NOMO-1 (cell line): ENCODE results near the gene IMMP2L.
"Not testable (repeated sequence)": the region's sequence is repeated elsewhere in the genome, so short reads cannot be mapped to it uniquely, and the experiment has no call there.

Source experiments
- DNase-seq, 2 experiments: peaks; one replicate each; lab custom pipeline; 2025; ENCODE audit not compliant: unreplicated experiment in 2 of 2; lab: John Stamatoyannopoulos, UW

The IMMP2L gene

DNA sequence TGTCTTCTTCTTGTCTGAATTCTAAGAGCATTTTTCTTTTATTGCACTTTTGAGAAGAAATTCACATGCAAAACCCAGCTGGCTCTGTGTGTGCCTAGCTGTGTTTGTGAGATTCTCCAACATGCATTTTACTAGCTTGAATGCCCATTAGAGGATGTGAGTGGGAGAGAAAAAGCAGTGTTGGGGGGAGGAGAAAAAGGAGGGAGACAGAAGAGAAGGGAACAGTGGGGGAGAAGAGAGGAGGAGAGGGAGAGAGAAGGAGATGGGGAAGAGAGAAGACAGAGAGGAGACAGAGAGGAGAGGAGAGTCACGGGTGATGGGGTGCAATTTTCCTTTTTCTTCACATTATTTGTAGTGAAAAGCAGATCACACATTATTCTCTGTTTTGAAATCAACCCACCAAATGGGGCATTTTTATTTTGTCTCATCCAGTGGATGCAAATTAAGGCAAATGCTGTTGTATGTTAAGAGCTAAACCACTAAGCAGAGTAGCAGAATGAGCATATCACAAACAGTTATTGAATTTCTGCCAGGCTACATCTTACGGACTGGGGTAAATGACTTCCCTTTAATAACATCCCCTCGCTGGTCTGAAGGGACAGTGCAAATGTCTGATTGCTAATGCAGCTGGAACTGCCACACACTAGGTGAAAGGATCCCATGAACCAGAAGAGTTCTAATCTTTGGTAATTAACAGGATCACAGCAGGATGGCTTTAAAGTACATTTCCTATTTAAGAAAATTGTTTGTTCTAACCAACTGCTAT is 470.5 kb downstream of the IMMP2L start:
- DNase-seq: no peak

DNA sequence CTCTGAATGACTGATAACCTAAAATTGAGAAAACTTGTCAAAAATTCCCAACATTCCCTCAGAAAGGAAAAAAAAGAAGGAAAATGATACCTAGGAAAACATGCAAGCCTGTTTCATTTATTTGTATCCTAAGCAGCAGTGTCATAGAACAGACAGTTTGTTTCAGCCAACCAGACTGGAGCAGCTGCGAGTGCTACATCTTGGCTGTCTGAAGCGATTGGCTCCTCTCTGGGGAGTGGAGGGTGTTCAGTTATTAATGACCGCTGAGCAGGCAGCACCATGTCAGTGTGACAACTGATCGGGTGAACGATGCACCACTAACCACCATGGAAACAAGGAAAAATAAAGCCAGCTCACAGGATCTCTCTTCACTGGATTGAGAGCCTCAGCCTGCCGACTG is 471.4 kb downstream of the IMMP2L start, which contains the start of gene LRRN3:
TSS of gene LRRN3 (plus strand) at position 282 of the 400 bp plus-strand sequence. CDS start 31,646 bp downstream, outside the sequence.
- no peak for DNase-seq

DNA sequence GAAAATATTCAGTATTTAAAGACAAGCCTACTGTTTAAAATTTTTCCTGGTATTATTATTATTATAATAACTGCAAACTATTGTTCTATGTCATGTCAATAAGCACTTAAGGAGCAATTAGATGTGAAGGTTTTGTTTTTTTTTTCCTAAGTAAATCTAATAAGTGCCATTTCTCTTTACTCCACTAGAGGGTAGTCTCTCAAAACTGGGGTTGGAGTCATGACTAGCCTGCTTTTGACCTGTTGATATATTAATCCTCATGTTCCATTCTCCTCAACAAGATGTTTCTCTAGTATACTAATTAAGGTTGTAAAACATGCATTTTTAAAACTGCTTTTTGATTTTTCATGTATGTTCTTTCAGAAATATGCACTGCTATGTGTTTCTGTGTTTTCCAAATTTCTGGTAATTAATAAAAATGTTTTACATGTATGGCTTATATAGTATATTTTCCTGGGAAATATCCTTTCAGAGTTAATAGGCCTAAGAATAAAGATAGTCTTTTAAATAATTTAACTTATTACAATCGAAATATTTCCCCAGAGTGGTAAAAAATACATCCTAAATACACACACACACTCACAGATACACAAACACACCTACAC is 472.4 kb downstream of the IMMP2L start:
- DNase-seq: peak in 1 of 2 experiments; percentile 27

- no peak for DNase-seq
Observed at GRCh38 chr7:111088328-111088727, 474.0 kb downstream of the IMMP2L start.

- no peak for DNase-seq
Observed at GRCh38 chr7:111086532-111086931, 475.8 kb downstream of the IMMP2L start.

- DNase-seq: no peak
Observed at GRCh38 chr7:111085356-111085755, 476.9 kb downstream of the IMMP2L start.

GRCh38 chr7:111083413-111083812 is 478.9 kb downstream of the IMMP2L start:
- DNase-seq: peak; percentile 10 to 76

GRCh38 chr7:111082351-111082750 is 479.9 kb downstream of the IMMP2L start:
- no peak for DNase-seq

GRCh38 chr7:111081546-111082267 is 480.6 kb downstream of the IMMP2L start:
- no peak for DNase-seq

GRCh38 chr7:111080495-111081105 is 481.7 kb downstream of the IMMP2L start:
- no peak for DNase-seq

GRCh38 chr7:111077001-111077400 is 485.3 kb downstream of the IMMP2L start:
- DNase-seq: no peak

- no peak for DNase-seq
Observed at GRCh38 chr7:111076205-111076604, 486.1 kb downstream of the IMMP2L start.

DNA sequence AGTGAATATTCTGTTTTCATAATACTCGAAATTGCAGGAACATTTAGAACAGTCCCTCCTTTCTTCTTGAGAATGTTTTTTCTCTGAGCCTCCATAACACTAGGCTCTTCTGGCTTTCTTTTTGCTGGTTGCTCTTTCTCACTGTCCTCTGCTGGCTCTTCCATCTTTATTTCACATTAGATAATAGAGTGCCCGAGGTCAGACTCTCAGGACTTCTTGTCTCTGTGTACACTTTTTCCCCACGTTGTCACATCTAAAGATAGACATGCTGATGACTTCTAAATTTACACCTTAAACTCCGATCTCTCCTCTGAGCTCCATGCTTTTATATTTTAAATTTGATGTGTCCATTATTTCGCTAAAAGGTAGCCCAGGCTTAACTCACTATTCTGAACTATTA is 486.8 kb downstream of the IMMP2L start:
- DNase-seq: no peak

- no peak for DNase-seq
Observed at GRCh38 chr7:111074748-111075146, 487.5 kb downstream of the IMMP2L start.

- DNase-seq: peak in 1 of 2 experiments; percentile 6
Observed at GRCh38 chr7:111074071-111074747, 488.1 kb downstream of the IMMP2L start.

GRCh38 chr7:111072658-111073057 is 489.6 kb downstream of the IMMP2L start:
- not testable (repeated sequence) for DNase-seq

DNA sequence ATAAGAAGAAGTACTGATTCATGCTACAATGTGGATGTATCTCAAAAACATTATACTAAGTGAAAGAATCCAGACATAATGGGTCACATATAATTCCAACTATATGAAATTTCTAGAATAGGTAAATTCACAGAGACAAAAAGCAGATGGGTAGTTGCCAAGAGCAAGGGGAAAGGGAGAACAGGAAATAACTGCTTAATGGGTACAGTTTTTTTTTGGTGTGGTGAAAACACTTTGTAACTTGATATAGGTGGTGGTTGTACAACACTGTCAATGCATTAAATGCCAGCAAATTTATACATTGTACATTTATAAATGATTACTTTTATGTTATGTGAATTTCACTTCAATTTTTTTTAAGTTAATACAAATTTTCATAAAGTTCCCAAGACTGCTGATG is 490.7 kb downstream of the IMMP2L start:
- DNase-seq: no peak

DNA sequence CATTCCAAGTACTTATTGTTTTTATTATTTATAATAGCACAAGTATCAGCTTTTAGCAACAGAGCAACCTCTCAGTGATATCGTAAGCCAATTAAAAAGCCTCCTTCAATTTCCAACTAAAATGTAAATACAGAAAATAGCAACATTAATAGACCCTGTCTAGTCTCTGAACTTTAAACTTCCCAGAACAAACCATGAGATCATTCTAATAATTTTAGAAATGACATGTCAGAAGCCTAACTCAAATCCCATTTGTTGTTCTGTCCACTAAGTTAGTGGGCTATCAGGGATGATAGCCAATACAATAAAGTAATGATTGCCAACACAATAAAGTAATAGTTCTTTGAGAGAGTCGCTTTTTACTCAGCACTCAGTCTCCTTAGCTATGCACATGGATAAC is 493.7 kb downstream of the IMMP2L start:
- DNase-seq: no peak

- DNase-seq: no peak
Observed at GRCh38 chr7:111067682-111068081, 494.6 kb downstream of the IMMP2L start.

- DNase-seq: no peak
Observed at GRCh38 chr7:111067251-111067650, 495.0 kb downstream of the IMMP2L start.

GRCh38 chr7:111063166-111063565 is 499.1 kb downstream of the IMMP2L start:
- no peak for DNase-seq
